ENCODE data around the gene PLD5. TPM values are rescaled to one million over a fixed set of nuclear protein-coding genes. Genes with fewer than 3 reads are reported as not detected.
"Not testable (repeated sequence)": the region's sequence is repeated elsewhere in the genome, so short reads cannot be mapped to it uniquely, and the experiment has no call there.

Gene PLD5
- polyA plus RNA-seq, 3 donors from 2014 or later: not detected

DNA sequence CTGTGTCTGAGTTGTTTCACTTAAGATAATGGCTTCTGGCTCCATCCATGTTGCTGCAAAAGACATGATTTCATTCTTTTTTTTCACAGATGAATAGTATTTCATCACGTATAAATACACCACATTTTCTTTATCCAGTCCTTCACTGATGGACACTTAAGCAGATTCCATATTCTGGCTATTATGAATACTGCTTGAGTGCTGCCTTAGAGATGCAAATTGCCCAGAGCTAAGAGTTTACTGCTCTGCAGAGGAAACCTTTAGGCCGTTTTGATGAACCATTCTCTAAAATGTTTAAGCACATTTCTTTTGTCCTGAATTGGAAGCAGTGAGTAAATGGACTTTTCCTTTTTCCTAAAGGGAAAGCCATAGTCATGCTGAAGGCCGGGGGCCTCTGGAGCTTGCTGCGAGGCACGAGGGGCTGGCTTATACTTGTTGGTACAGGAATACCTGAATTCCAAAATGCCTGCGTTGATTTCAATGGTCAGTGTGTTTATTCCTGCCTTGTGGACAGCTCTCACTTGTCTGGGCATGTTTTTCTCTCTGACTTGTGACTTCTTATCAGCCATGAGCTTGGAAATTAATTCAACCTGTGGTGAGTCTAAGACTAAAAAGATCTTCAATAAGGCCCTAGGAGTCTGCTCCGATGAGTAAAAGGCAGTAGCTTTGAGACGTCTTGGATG, 324.6 kb downstream of the PLD5 start:
- no peak overlapping the region for H3K27ac Mint-ChIP-seq
- H3K4me3 Mint-ChIP-seq: no peak overlapping the region
- no peak for DNase-seq
- peaks cover 0 to 8% (median 0%) of the 10 kb centered on the region in 6 donors for H3K9me3 Mint-ChIP-seq
- peaks cover 0 to 4% (median 2%) of the 10 kb centered on the region in 3 donors for H3K27me3 Mint-ChIP-seq (ENCODE audit: low read depth in 3 of 3)
- H3K36me3 Mint-ChIP-seq: no peaks in the 10 kb centered on the region
- H3K4me1 Mint-ChIP-seq: no peaks in the 10 kb centered on the region

DNA sequence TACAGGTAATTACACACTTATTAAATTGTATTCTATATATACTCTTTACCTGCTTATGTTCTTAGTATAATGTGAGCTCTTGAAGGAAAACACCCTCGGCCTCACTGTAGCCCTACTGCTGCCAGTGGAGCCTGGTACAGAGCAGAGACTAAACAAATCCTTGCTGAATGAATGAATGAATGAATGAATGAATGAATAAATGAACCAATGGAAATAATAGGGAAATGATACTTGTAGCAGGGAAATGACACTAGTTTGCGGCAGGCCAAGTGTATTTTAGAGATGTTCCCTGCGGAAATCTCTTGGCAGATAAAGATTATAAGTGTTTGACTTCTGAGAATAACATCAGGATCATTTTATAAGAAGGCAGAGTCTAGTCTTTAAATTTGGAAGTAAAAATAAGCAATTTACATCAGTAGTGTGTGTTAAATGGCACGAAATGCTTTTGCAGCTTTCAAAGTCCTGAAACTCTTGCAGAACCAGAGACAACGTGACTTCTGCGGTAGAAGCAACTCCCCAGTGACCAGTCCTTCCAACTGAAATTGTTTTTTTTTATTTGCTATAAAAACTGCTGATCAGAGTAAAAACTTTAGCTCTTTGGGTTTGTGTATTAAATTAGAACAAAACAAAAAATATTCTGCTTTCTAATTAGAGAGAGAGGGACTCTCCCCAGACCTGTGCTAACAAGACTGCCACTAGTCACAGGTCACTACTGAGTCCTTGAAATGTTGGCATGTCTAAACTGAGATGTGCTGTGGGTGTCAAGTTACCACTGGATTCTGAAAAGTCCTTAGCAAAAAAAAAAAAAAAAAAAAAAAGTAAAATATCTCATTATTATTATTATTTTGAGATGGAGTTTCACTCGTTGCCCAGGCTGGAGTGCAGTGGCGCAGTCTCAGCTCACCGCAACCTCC, 326.3 kb downstream of the PLD5 start:
- DNase-seq: no peak
- no peak overlapping the region for H3K27ac Mint-ChIP-seq
- no peak overlapping the region for H3K4me3 Mint-ChIP-seq
- peaks cover 0 to 8% (median 0%) of the 10 kb centered on the region in 6 donors for H3K9me3 Mint-ChIP-seq
- H3K27me3 Mint-ChIP-seq (ENCODE audit: low read depth in 3 of 3): peaks cover 0 to 5% (median 2%) of the 10 kb centered on the region in 3 donors
- H3K4me1 Mint-ChIP-seq: no peaks in the 10 kb centered on the region
- no peaks in the 10 kb centered on the region for H3K36me3 Mint-ChIP-seq

DNA sequence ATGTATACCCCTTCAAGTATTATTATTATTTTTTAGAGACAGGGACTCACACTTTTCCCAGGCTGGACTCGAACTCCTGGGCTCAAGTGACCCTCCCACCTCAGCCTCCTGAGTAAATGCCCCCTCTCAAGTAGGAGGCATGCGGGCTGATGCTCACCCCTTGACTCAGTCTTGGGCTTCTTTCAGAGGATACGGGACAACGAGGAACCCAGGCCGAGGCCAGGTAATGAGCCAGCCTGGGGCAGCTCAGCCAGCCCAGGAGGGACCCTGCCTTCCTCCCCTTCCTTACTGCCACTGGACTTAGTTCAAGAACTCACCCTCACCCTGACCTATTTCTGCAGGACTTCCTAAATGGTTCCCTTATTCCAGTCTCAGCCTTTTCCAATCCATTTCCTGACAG, 327.6 kb downstream of the PLD5 start:
- H3K36me3 Mint-ChIP-seq: no peaks in the 10 kb centered on the region
- peaks cover 0 to 11% (median under 1%) of the 10 kb centered on the region in 6 donors for H3K9me3 Mint-ChIP-seq
- H3K4me1 Mint-ChIP-seq: no peaks in the 10 kb centered on the region
- DNase-seq: no peak
- no peak overlapping the region for H3K4me3 Mint-ChIP-seq
- H3K27ac Mint-ChIP-seq: no peak overlapping the region
- peaks cover 0 to 5% (median 2%) of the 10 kb centered on the region in 3 donors for H3K27me3 Mint-ChIP-seq (ENCODE audit: low read depth in 3 of 3)

DNA sequence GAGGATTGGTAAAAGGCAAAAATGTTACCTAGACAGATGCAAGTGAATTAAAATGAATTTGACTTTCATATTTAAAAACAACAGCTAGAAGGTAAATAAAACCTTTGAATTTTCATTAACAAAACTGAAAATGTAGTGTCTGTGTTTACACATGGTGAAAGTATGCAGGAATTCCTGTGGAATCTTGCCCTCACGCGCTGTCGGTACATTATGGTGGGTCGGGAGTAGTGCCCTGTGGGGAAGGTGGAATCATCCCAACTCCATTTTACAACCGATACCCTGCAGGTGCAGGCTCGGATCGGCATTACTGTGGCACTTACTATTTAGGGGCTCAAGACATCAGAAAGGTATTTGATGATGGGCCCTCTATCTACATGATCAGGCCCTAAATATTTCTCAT, 328.4 kb downstream of the PLD5 start:
- no peaks in the 10 kb centered on the region for H3K4me1 Mint-ChIP-seq
- peaks cover 0 to 13% (median under 1%) of the 10 kb centered on the region in 6 donors for H3K9me3 Mint-ChIP-seq
- H3K4me3 Mint-ChIP-seq: no peak overlapping the region
- peaks cover 0 to 6% (median 3%) of the 10 kb centered on the region in 3 donors for H3K27me3 Mint-ChIP-seq (ENCODE audit: low read depth in 3 of 3)
- no peaks in the 10 kb centered on the region for H3K36me3 Mint-ChIP-seq
- DNase-seq: no peak
- no peak overlapping the region for H3K27ac Mint-ChIP-seq

DNA sequence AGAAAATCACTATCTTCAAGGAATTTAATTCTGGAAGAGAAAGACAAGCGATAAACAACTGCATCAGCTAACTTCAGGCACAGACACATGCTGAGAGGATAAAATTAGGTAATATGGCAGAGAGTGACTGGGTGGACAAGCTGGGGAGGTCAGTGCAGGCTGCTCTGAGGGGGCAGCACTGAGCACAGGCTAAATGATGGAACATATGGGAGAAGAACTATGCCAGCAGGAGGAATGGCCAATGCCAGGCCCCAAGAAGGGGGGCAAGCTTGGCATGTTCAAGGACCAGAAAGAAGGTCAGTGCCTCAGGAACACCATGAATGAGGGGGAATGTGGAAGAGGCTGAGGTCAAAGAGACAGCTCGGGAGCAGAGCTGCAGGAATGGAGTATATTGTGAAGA, 334.9 kb downstream of the PLD5 start:
- Mint-ChIP-seq H3K4me3 (no peak overlapping the region), H3K27ac (no peak overlapping the region), H3K9me3 (peaks cover 3 to 7% (median 6%) of the 10 kb centered on the region in 6 donors), H3K4me1 (no peaks in the 10 kb centered on the region), H3K27me3 (ENCODE audit: low read depth in 3 of 3) (peaks cover 0 to 3% (median 3%) of the 10 kb centered on the region in 3 donors), H3K36me3 (no peaks in the 10 kb centered on the region)
- DNase-seq: no peak

DNA sequence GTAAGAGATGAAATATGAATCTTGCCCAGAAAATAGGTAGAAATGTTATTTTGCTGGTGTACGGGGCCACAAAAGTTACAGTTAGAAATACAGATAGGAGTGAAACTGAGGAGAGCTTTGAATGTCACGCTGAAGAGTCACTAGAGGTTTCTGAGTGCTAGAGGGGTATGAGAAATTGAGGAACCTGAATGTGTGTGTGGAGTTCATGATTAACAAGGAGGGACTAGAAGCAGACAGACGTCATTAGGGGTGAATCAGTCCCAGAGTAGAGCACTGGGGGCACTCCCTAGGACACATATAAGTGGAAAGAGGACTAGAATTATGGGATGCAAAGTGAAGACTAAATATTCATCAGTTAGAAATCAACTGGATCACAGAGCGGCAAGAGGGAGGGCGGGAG, 336.7 kb downstream of the PLD5 start:
- Mint-ChIP-seq H3K36me3 (no peaks in the 10 kb centered on the region), H3K4me1 (no peaks in the 10 kb centered on the region), H3K9me3 (peaks cover 2 to 7% (median 5%) of the 10 kb centered on the region in 6 donors), H3K4me3 (no peak overlapping the region), H3K27ac (no peak overlapping the region), H3K27me3 (ENCODE audit: low read depth in 3 of 3) (peaks cover 0 to 3% (median 2%) of the 10 kb centered on the region in 3 donors)
- DNase-seq: no peak

DNA sequence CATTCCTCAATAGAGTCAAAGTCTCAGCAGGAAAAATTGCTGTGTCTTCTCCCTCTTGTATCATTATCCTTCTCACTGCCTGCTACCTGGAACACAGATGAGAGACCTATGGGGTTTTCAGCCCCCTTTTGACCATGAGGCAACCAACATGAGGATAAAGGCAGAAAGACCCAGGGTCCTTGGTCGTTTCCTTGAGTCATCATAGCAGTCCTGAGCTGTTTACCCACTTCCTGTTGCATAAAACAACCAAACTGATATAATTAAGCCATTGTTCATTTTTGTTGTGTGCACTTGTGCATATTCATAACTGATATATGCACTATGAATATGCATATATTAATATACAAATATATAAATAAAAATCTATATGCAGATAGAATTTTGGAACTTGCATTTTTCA, 337.3 kb downstream of the PLD5 start:
- H3K27me3 Mint-ChIP-seq (ENCODE audit: low read depth in 3 of 3): peaks cover 0 to 3% (median 2%) of the 10 kb centered on the region in 3 donors
- peaks cover 2 to 7% (median 5%) of the 10 kb centered on the region in 6 donors for H3K9me3 Mint-ChIP-seq
- DNase-seq: no peak
- H3K36me3 Mint-ChIP-seq: no peaks in the 10 kb centered on the region
- H3K27ac Mint-ChIP-seq: no peak overlapping the region
- no peak overlapping the region for H3K4me3 Mint-ChIP-seq
- H3K4me1 Mint-ChIP-seq: no peaks in the 10 kb centered on the region

DNA sequence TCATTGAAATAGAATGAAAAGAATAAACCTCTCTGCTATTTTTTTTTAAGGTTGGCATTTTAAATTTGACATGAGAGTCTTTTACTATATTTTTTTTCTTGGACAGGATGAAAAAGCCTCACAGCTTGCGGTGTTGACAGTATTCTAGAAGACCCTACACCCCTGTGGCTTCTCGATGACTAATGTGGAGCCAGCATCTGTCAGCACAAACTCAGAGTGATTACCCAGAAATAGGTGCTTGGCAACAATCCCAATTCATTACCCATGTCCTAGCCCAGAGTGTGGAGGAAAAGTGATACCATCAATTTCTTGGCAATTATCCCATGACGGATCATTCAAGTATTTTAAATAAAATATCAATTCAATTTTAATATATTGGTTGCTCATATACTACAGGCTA, 338.8 kb downstream of the PLD5 start:
- Mint-ChIP-seq H3K4me3 (no peak overlapping the region), H3K27ac (no peak overlapping the region), H3K36me3 (no peaks in the 10 kb centered on the region), H3K9me3 (peaks cover 0 to 7% (median 5%) of the 10 kb centered on the region in 6 donors), H3K4me1 (no peaks in the 10 kb centered on the region), H3K27me3 (ENCODE audit: low read depth in 3 of 3) (no peaks in the 10 kb centered on the region)
- no peak for DNase-seq

DNA sequence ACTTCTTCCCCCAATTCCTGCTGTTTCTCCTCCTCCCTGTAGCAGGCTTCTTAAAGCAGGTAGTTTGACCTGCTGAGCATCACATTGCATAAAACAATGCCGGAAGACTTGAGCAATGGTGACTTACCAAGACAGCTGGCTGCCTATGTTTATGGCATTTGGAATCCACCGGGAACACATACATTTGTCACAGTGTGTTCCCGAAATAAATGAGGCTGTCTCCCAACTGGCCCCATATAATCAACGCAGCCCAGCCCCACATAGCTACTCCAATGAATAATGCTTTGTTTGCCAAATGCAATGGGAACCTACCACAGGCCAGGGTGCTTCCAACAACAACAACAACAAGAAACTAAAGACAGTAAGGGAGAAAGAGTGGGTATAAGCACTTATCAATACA, 339.5 kb downstream of the PLD5 start:
- Mint-ChIP-seq H3K4me3 (no peak overlapping the region), H3K27ac (no peak overlapping the region), H3K36me3 (no peaks in the 10 kb centered on the region), H3K4me1 (no peaks in the 10 kb centered on the region), H3K27me3 (ENCODE audit: low read depth in 3 of 3) (no peaks in the 10 kb centered on the region), H3K9me3 (peaks cover 0 to 7% (median 5%) of the 10 kb centered on the region in 6 donors)
- DNase-seq: no peak

DNA sequence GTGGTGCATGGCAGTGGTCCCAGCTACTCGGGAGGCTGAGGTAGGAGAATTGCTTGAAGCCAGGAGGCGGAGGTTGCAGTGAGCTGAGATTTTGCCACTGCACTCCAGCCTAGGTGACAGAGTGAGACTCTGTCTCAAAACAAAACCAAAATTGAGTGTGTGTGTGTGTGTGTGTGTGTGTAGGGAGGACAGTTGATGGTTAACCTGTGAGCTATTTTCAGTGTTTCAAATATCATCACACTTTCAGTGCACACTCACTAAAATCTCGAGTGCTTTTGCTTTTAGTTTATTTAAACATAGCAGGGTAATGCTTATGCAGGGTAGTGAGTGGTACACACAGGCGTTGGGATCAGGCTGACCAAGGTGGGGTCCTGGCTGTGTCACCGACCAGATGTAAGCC, 344.7 kb downstream of the PLD5 start:
- not testable (repeated sequence) for H3K4me3 Mint-ChIP-seq; DNase-seq; H3K27me3 Mint-ChIP-seq (ENCODE audit: low read depth in 3 of 3); H3K36me3 Mint-ChIP-seq; H3K4me1 Mint-ChIP-seq; H3K27ac Mint-ChIP-seq
- peaks cover 0 to 17% (median 6%) of the 10 kb centered on the region in 6 donors for H3K9me3 Mint-ChIP-seq

DNA sequence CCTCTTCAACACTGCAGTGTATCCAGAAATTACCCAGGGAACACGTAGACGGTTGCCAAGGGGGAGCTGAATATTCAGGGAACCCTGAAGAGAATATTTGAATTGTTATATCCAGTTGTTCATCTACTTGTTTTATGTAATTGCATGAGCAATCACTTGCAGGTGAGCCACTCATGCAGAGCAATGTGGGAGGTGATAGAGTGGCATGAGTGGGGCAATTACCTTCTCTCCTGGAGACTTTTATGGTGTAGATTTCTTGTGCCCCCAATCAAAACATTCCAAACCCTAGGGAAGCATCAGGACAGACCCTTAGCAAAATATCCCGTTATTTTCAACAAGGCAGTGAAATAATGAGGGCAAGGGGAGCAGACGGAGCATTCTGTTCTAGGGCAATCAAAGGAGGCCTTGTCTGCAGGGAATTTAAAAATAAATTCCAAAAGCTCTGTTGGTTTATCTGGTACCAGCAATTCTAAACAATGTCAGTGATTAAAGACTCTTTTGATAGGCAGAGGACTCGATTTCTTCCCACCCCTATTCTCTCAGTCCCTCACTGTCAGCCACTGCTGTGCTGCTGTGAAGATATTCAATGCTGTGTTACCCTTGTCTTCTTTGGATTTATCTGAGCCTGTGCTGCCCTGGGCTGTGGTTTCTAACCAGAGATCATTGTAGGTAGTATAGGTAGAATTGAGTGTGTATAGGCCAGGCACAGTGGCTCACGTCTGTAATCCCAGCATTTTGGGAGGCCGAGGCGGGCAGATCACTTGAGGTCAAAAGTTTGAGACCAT, 345.4 kb downstream of the PLD5 start:
- Mint-ChIP-seq H3K9me3 (peaks cover 0 to 17% (median 6%) of the 10 kb centered on the region in 6 donors), H3K36me3 (no peaks in the 10 kb centered on the region), H3K27me3 (ENCODE audit: low read depth in 3 of 3) (no peaks in the 10 kb centered on the region), H3K4me3 (no peak overlapping the region), H3K4me1 (no peaks in the 10 kb centered on the region), H3K27ac (no peak overlapping the region)
- no peak for DNase-seq

DNA sequence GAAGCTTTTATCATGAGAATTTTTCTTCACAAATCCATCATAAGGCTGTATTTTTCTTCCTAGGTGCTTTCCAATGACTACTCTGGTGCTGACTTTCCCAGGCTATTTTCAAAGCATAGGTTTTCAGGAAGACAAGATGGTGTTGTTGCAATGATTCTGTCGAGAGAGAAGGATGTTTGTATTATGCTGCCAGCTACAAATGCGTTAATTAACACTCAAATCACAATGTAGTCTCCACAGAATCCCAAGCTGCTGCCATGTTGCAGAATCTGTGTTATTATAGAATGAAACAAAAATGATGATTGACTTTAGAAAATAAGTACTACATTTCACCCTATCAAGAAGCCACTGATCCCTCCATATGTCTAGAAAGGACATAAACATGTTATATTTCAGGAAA, 346.1 kb downstream of the PLD5 start:
- Mint-ChIP-seq H3K4me3 (no peak overlapping the region), H3K27ac (no peak overlapping the region), H3K36me3 (no peaks in the 10 kb centered on the region), H3K4me1 (no peaks in the 10 kb centered on the region), H3K27me3 (ENCODE audit: low read depth in 3 of 3) (no peaks in the 10 kb centered on the region), H3K9me3 (peaks cover 0 to 17% (median 6%) of the 10 kb centered on the region in 6 donors)
- DNase-seq: no peak

DNA sequence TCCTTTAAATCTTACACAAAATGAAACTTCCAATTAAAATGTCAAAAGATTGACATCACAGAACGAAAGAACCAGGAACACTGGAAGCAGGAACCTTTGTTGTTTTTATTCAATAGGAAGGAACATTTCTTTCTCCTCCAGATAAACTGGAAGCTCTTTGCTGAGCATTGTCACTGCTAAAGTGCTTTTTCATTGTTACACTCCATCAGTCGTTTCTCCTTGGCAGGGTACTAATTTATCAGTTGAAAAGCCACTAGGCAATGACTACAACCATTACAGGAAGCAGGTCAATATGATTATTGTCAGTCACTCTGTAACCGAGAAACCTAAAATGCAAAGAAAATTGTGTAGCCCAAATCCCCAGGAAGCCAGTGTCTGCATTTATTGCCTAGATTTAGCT, 362.4 kb downstream of the PLD5 start:
- Mint-ChIP-seq H3K9me3 (peaks cover 0 to 9% (median 1%) of the 10 kb centered on the region in 6 donors), H3K4me1 (no peaks in the 10 kb centered on the region), H3K27me3 (ENCODE audit: low read depth in 3 of 3) (peaks cover 0 to 2% (median 0%) of the 10 kb centered on the region in 3 donors), H3K36me3 (no peaks in the 10 kb centered on the region), H3K4me3 (no peak overlapping the region), H3K27ac (no peak overlapping the region)
- no peak for DNase-seq

Data from immature natural killer cell (primary cell).